DMS 273 treated with DMSO at 0.1 percent for 48 hours (cell line): ENCODE measurements around the gene OTOG.

Experiments used
- DNase-seq: peaks from one replicate; lab custom pipeline; 2025; lab: John Stamatoyannopoulos, UW

Gene OTOG

DNA sequence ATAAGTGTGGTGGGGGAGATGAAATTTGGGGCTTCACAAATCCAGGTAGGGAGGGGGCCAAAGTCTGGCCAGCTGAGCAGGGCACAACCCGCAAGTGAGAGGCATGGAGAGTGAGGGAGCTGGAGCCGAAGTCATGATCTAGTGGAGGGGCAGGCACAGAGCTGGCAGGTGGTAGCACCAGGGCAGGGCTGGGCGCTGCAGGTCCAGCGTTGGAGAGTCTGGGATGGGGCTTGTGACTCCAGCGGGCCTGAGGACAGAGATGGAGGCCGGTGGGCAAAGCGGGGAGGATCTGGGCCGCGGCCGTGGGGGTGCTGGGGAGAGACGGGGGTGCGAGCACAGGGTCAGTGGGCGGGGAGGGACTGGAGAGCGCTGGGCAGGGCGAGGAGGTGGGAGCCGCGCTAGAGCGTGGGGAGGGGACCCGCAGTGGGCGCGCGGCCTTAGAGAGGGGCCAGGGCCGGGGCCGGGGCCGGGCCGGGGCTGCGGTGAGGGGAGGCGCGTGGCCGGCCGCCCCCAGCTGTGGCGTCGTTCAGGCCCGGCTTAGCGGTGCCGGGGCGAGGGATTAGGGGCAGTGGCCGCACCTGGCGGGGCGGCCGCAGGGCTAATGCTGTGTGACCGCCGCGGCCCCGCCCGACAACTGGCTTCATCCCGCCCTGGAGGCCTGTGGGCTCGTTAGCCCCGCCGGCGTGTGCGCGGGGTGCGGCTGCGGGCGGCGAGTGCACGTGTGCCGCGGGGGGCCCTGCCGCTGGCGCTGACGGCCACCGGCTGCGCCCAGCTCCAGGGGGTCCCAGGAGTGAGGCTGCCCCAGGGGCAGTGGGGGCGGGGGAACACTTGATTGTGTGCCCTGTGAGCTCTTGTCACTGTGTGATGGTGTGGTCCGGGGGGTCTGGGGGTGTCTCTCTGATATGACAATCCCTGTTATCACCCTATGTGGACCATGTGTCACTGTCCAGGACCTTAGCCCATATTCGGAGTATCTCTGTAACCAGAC is 148.7 kb downstream of the OTOG start:
- no peak for DNase-seq

DNA sequence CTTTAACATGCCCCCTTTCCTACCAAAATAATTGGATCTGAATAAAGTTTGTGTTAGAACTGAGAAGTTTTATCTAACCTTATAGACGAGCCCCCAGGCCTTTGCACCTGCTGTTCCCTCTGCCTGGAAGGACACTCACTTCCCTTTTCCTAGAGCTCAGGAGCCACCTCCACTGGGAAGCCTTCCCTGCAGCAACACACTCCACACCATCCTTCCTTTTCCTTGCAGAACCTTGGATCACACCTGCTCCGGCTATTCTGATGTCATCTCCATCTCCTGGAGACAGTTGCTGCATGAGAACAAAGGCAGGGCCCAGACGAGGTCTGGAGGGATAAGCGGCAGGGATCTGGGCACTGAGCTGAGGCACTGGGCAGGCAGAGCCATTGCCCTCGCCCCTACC is 149.7 kb downstream of the OTOG start:
- DNase-seq: no peak
